GM23338 (cell line): ENCODE data around the gene CPB1. TPM values are rescaled to one million over a fixed set of nuclear protein-coding genes. Genes with fewer than 3 reads are reported as not detected.

Experiments
- ATAC-seq: fragments of 200-7000 bp; cut with Tn5 transposase; 3 replicates; pipeline ENCODE4 v1.9.1; 2020
- DNase-seq: peaks from one replicate; pipeline ENCODE4 v3.0.0-alpha.2; 2015; ENCODE audit warnings: low spot score
- H2AFZ ChIP-seq: fragments of 200-600 bp; sonication (generic); 2 replicates; pipeline ENCODE4 v1.8.0; 2016; ENCODE audit warnings: antibody characterized with exemption, mild to moderate bottlenecking, moderate library complexity
- H3F3A ChIP-seq: fragments of 200-600 bp; sonication (generic); replicated peaks from 2 replicates; pipeline ENCODE4 v1.8.0; 2017; ENCODE audit warnings: antibody characterized with exemption, mixed run types, low read depth
- H3K27ac ChIP-seq: fragments of 200-600 bp; sonication (generic); 2 replicates; pipeline ENCODE4 v1.6.1; 2016; ENCODE audit warnings: low read depth
- H3K27me3 ChIP-seq: fragments of 200-600 bp; sonication (generic); 2 replicates; pipeline ENCODE4 v1.8.0; 2016; ENCODE audit warnings: mild to moderate bottlenecking, mixed run types, moderate library complexity; ENCODE audit not compliant: insufficient read depth
- H3K36me3 ChIP-seq: fragments of 200-600 bp; sonication (generic); 2 replicates; pipeline ENCODE4 v1.8.0; 2016; ENCODE audit warnings: mild to moderate bottlenecking; ENCODE audit not compliant: insufficient read depth
- H3K4me1 ChIP-seq: fragments of 200-600 bp; sonication (generic); 2 replicates; pipeline ENCODE4 v1.8.0; 2016; ENCODE audit warnings: mild to moderate bottlenecking, moderate library complexity; ENCODE audit not compliant: insufficient read depth
- H3K4me2 ChIP-seq: fragments of 200-600 bp; sonication (generic); 2 replicates; pipeline ENCODE4 v1.7.1; 2017; ENCODE audit warnings: mixed run types
- H3K4me3 ChIP-seq: fragments of 200-600 bp; sonication (generic); 2 replicates; pipeline ENCODE4 v1.6.1; 2016; ENCODE audit warnings: mixed run types
- H3K79me2 ChIP-seq: fragments of 200-600 bp; sonication (generic); replicated peaks from 2 replicates; pipeline ENCODE4 v1.8.0; 2017; ENCODE audit warnings: mild to moderate bottlenecking; ENCODE audit not compliant: insufficient read depth
- H3K9me2 ChIP-seq: fragments of 200-600 bp; sonication (generic); 2 replicates; pipeline ENCODE4 v1.8.0; 2017; ENCODE audit not compliant: insufficient read depth
- H4K20me1 ChIP-seq: fragments of 200-600 bp; sonication (generic); replicated peaks from 2 replicates; pipeline ENCODE4 v1.8.0; 2017; ENCODE audit warnings: mild to moderate bottlenecking; ENCODE audit not compliant: insufficient read depth
- H3K27ac Mint-ChIP-seq: 2 replicates; pipeline ENCODE4 v1.8.0; 2020; ENCODE audit warnings: inconsistent platforms, mild to moderate bottlenecking, moderate library complexity, mixed read lengths
- H3K27me3 Mint-ChIP-seq: 3 replicates; pipeline ENCODE4 v1.8.0; 2022; ENCODE audit warnings: low read depth, mild to moderate bottlenecking, moderate library complexity, mixed read lengths, inconsistent platforms; ENCODE audit not compliant: insufficient read depth, poor library complexity
- H3K36me3 Mint-ChIP-seq: 3 replicates; pipeline ENCODE4 v1.8.0; 2021; ENCODE audit warnings: low read depth, mild to moderate bottlenecking, inconsistent platforms, moderate library complexity, mixed read lengths
- H3K4me1 Mint-ChIP-seq: 3 replicates; pipeline ENCODE4 v1.8.0; 2020; ENCODE audit warnings: mild to moderate bottlenecking, inconsistent platforms, mixed read lengths
- H3K4me3 Mint-ChIP-seq: 3 replicates; pipeline ENCODE4 v1.8.0; 2021; ENCODE audit warnings: moderate library complexity, mild to moderate bottlenecking, inconsistent platforms, mixed read lengths
- H3K9me3 Mint-ChIP-seq: 3 replicates; pipeline ENCODE4 v1.8.0; 2020; ENCODE audit warnings: moderate library complexity, mild to moderate bottlenecking, inconsistent platforms, mixed read lengths
- CREB1 ChIP-seq: fragments of 250-450 bp; sonication (Bioruptor Pico); IDR thresholded peaks from 2 replicates; pipeline ENCODE4 v1.5.0; 2020; ENCODE audit warnings: low read depth, mild to moderate bottlenecking, moderate library complexity
- ETS1 ChIP-seq: IDR thresholded peaks from 2 replicates; pipeline ENCODE4 v1.6.1; 2016; ENCODE audit warnings: antibody characterized with exemption
- EZH2 ChIP-seq: fragments of 200-600 bp; sonication (generic); IDR thresholded peaks from one replicate; pipeline ENCODE4 v1.8.0; 2017; ENCODE audit warnings: antibody characterized with exemption, mild to moderate bottlenecking, low read depth; ENCODE audit not compliant: unreplicated experiment
- EZH2phosphoT487 ChIP-seq: fragments of 200-600 bp; sonication (generic); IDR thresholded peaks from one replicate; pipeline ENCODE4 v1.8.1; 2018; ENCODE audit warnings: antibody characterized with exemption; ENCODE audit not compliant: unreplicated experiment
- POLR2AphosphoS5 ChIP-seq: IDR thresholded peaks from 2 replicates; pipeline ENCODE4 v1.6.1; 2016; ENCODE audit warnings: antibody characterized with exemption, low read depth
- REST ChIP-seq: IDR thresholded peaks from one replicate; pipeline ENCODE4 v1.6.1; 2018; ENCODE audit warnings: antibody characterized with exemption; ENCODE audit not compliant: unreplicated experiment
- STAT1 ChIP-seq: IDR thresholded peaks from one replicate; pipeline ENCODE4 v1.6.1; 2016; ENCODE audit warnings: antibody characterized with exemption; ENCODE audit not compliant: unreplicated experiment
- ZNF114 ChIP-seq: fragments of 250-450 bp; sonication (Bioruptor Pico); IDR thresholded peaks from 2 replicates; pipeline ENCODE4 v1.5.0; 2020; ENCODE audit warnings: mild to moderate bottlenecking, moderate library complexity
- ZNF331 ChIP-seq: fragments of 250-450 bp; sonication (Bioruptor Pico); IDR thresholded peaks from 2 replicates; pipeline ENCODE4 v1.5.0; 2020; ENCODE audit warnings: low read depth, mild to moderate bottlenecking, moderate library complexity
- ZNF462 ChIP-seq: fragments of 250-450 bp; sonication (Bioruptor Pico); IDR thresholded peaks from 2 replicates; pipeline ENCODE4 v1.5.0; 2020; ENCODE audit warnings: mild to moderate bottlenecking, moderate library complexity
- polyA plus RNA-seq: library from polyadenylated mRNA; unstranded; fragments of >200 nt; fragmentation: Nextera tagmentation; extraction: Ambion mirVana; gene quantifications from 2 replicates; pipeline ENCODE4 v1.2.1, GENCODE V29; 2016
- total RNA-seq: library from RNA; depleted of rRNA; stranded (reverse); fragments of >200 nt; shearing (Covaris generic); gene quantifications from 2 replicates; pipeline ENCODE4 v1.2.3, GENCODE V29; 2014

The CPB1 gene
- total and polyA plus RNA-seq, 2 experiments from 2014 or later: not detected

GRCh38 chr3:148816427-148816826 is 11.2 kb upstream of the CPB1 start:
- H3K27me3 ChIP-seq: no peaks in the 10 kb centered on the region
- TF ChIP-seq ZNF331 (CRISPR knock-in tag) (no peak), ZNF114 (no peak), POLR2AphosphoS5 (no peak), ZNF462 (CRISPR knock-in tag) (no peak), REST (no peak), STAT1 (no peak), EZH2phosphoT487 (no peak), ETS1 (no peak), EZH2 (no peak), CREB1 (CRISPR knock-in tag) (no peak)
- H3K36me3 Mint-ChIP-seq: no peaks in the 10 kb centered on the region
- H3K9me2 ChIP-seq: no peaks in the 10 kb centered on the region
- no peak overlapping the region for H3K4me3 ChIP-seq
- peaks cover 16% of the 10 kb centered on the region for H3K4me1 ChIP-seq
- no peak overlapping the region for H3K4me2 ChIP-seq
- H3K79me2 ChIP-seq: no peaks in the 10 kb centered on the region
- ATAC-seq (no peak), DNase-seq (no peak)
- H3K27ac ChIP-seq: no peak overlapping the region
- H3K4me1 Mint-ChIP-seq: peaks cover 17% of the 10 kb centered on the region
- no peaks in the 10 kb centered on the region for H4K20me1 ChIP-seq
- H3K36me3 ChIP-seq: no peaks in the 10 kb centered on the region
- no peaks in the 10 kb centered on the region for H3F3A ChIP-seq
- no peak overlapping the region for H3K4me3 Mint-ChIP-seq
- H3K27ac Mint-ChIP-seq: no peak overlapping the region
- no peak overlapping the region for H2AFZ ChIP-seq
- H3K9me3 Mint-ChIP-seq: no peaks in the 10 kb centered on the region; the same call in 2 of the 3 replicates
- H3K27me3 Mint-ChIP-seq: peaks cover 3% of the 10 kb centered on the region
